Measurements from ENCODE around the gene ROBO2. TPM values are rescaled to one million over a fixed set of nuclear protein-coding genes. Genes with fewer than 3 reads are reported as not detected.

ROBO2 gene
- polyA plus RNA-seq, 1 donor from 2014 or later: 55.5 TPM

DNA sequence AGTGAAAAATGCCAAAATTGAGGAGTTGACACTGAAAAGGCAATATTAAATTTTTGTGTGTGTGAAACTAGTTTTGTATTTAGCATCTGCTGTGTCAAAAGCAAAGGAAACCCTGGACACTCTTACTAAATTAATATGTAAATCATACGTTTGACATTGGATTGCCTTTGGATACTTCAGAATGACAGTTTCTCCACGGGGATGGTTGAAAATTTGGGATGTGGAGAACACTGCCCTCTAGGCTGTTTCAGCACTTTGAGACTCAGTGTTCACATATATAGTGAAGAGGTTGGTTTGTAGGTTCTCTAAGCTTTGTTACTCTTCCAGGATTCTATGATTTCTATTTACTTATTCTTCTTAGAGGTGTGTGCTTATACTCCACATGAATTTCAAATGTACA lies 3.0 kb downstream of the ROBO2 start:
- TF ChIP-seq EZH2 (IDR thresholded peaks at IDR 0.05; ENCODE audit: borderline replicate concordance, insufficient read depth, low read length, poor library complexity, severe bottlenecking) (no peak), EP300 (conservative IDR thresholded peaks at IDR 0.05; ENCODE audit: poor library complexity, severe bottlenecking) (no peak), POLR2AphosphoS5 (IDR thresholded peaks at IDR 0.05) (no peak), SMC3 (conservative IDR thresholded peaks at IDR 0.05; ENCODE audit: poor library complexity) (peak; percentile 57), MXI1 (conservative IDR thresholded peaks at IDR 0.05; ENCODE audit: poor library complexity, severe bottlenecking) (no peak), RAD21 (conservative IDR thresholded peaks at IDR 0.05) (peak; percentile 51), TAF1 (IDR thresholded peaks at IDR 0.05; ENCODE audit: low read depth) (no peak)
- TF ChIP-seq, protein P1, sequence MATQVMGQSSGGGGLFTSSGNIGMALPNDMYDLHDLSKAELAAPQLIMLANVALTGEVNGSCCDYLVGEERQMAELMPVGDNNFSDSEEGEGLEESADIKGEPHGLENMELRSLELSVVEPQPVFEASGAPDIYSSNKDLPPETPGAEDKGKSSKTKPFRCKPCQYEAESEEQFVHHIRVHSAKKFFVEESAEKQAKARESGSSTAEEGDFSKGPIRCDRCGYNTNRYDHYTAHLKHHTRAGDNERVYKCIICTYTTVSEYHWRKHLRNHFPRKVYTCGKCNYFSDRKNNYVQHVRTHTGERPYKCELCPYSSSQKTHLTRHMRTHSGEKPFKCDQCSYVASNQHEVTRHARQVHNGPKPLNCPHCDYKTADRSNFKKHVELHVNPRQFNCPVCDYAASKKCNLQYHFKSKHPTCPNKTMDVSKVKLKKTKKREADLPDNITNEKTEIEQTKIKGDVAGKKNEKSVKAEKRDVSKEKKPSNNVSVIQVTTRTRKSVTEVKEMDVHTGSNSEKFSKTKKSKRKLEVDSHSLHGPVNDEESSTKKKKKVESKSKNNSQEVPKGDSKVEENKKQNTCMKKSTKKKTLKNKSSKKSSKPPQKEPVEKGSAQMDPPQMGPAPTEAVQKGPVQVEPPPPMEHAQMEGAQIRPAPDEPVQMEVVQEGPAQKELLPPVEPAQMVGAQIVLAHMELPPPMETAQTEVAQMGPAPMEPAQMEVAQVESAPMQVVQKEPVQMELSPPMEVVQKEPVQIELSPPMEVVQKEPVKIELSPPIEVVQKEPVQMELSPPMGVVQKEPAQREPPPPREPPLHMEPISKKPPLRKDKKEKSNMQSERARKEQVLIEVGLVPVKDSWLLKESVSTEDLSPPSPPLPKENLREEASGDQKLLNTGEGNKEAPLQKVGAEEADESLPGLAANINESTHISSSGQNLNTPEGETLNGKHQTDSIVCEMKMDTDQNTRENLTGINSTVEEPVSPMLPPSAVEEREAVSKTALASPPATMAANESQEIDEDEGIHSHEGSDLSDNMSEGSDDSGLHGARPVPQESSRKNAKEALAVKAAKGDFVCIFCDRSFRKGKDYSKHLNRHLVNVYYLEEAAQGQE (IDR thresholded peaks at IDR 0.05; ENCODE audit: borderline replicate concordance): no peak
- TF ChIP-seq, protein P2, sequence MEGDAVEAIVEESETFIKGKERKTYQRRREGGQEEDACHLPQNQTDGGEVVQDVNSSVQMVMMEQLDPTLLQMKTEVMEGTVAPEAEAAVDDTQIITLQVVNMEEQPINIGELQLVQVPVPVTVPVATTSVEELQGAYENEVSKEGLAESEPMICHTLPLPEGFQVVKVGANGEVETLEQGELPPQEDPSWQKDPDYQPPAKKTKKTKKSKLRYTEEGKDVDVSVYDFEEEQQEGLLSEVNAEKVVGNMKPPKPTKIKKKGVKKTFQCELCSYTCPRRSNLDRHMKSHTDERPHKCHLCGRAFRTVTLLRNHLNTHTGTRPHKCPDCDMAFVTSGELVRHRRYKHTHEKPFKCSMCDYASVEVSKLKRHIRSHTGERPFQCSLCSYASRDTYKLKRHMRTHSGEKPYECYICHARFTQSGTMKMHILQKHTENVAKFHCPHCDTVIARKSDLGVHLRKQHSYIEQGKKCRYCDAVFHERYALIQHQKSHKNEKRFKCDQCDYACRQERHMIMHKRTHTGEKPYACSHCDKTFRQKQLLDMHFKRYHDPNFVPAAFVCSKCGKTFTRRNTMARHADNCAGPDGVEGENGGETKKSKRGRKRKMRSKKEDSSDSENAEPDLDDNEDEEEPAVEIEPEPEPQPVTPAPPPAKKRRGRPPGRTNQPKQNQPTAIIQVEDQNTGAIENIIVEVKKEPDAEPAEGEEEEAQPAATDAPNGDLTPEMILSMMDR (IDR thresholded peaks at IDR 0.05; ENCODE audit: poor library complexity, severe bottlenecking): peak; percentile 61
- Histone ChIP-seq H3K4me3 (ENCODE audit: low read length) (peak overlapping the region; percentile 77), H3F3A (ENCODE audit: insufficient read depth, low read length, poor library complexity, severe bottlenecking) (no peaks in the 10 kb centered on the region), H3K9ac (ENCODE audit: low read length) (peak overlapping the region; percentile 80), H3K9me2 (ENCODE audit: insufficient read depth, low read length) (no peaks in the 10 kb centered on the region), H2AFZ (ENCODE audit: low read depth, low read length) (no peak overlapping the region), H3K27ac (ENCODE audit: low read length) (peak overlapping the region; percentile 31), H3K4me2 (ENCODE audit: low read length) (peak overlapping the region; percentile 83), H3K79me2 (replicated peaks; ENCODE audit: insufficient read depth, low read length) (peaks cover 70% of the 10 kb centered on the region), H3K27me3 (ENCODE audit: insufficient read depth, low read depth, low read length) (no peaks in the 10 kb centered on the region), H4K20me1 (ENCODE audit: insufficient read depth) (no peaks in the 10 kb centered on the region), H3K36me3 (ENCODE audit: insufficient read depth, low read length) (no peaks in the 10 kb centered on the region), H3K9me3 (ENCODE audit: low read length) (no peaks in the 10 kb centered on the region)

GRCh38 chr3:77045686-77046085 lies 5.8 kb downstream of the ROBO2 start:
- H3K36me3 ChIP-seq (ENCODE audit: insufficient read depth, low read length): no peaks in the 10 kb centered on the region
- no peak overlapping the region for H3K4me2 ChIP-seq (ENCODE audit: low read length)
- peaks cover 90% of the 10 kb centered on the region for H3K79me2 ChIP-seq (replicated peaks; ENCODE audit: insufficient read depth, low read length)
- no peak overlapping the region for H3K9ac ChIP-seq (ENCODE audit: low read length)
- H3K9me2 ChIP-seq (ENCODE audit: insufficient read depth, low read length): no peaks in the 10 kb centered on the region
- H3F3A ChIP-seq (ENCODE audit: insufficient read depth, low read length, poor library complexity, severe bottlenecking): no peaks in the 10 kb centered on the region
- H3K9me3 ChIP-seq (ENCODE audit: low read length): no peaks in the 10 kb centered on the region
- H3K27me3 ChIP-seq (ENCODE audit: insufficient read depth, low read depth, low read length): no peaks in the 10 kb centered on the region
- H3K4me3 ChIP-seq (ENCODE audit: low read length): no peak overlapping the region
- H3K27ac ChIP-seq (ENCODE audit: low read length): no peak overlapping the region
- TF ChIP-seq SMC3 (conservative IDR thresholded peaks at IDR 0.05; ENCODE audit: poor library complexity) (no peak), MXI1 (conservative IDR thresholded peaks at IDR 0.05; ENCODE audit: poor library complexity, severe bottlenecking) (no peak), TAF1 (IDR thresholded peaks at IDR 0.05; ENCODE audit: low read depth) (no peak), EZH2 (IDR thresholded peaks at IDR 0.05; ENCODE audit: borderline replicate concordance, insufficient read depth, low read length, poor library complexity, severe bottlenecking) (no peak), EP300 (conservative IDR thresholded peaks at IDR 0.05; ENCODE audit: poor library complexity, severe bottlenecking) (no peak), RAD21 (conservative IDR thresholded peaks at IDR 0.05) (no peak), POLR2AphosphoS5 (IDR thresholded peaks at IDR 0.05) (no peak)
- TF ChIP-seq, protein P2 (IDR thresholded peaks at IDR 0.05; ENCODE audit: poor library complexity, severe bottlenecking): no peak
- TF ChIP-seq, protein P1 (IDR thresholded peaks at IDR 0.05; ENCODE audit: borderline replicate concordance): no peak
- H2AFZ ChIP-seq (ENCODE audit: low read depth, low read length): no peak overlapping the region
- H4K20me1 ChIP-seq (ENCODE audit: insufficient read depth): no peaks in the 10 kb centered on the region
